ENCODE results near the gene RHO. TPM values are rescaled to one million over a fixed set of nuclear protein-coding genes. Genes with fewer than 3 reads are reported as not detected.

RHO gene
- total and polyA plus RNA-seq, 2 donors (not counting 1 experiment from before 2014, with no cell fraction given) = not detected

GRCh38 chr3:129502641-129503408 lies 25.6 kb upstream of the RHO start:
- TF ChIP-seq EZH2 (IDR thresholded peaks at IDR 0.05; ENCODE audit: low read length, missing control alignments) = no peak
- TF ChIP-seq, protein P1, sequence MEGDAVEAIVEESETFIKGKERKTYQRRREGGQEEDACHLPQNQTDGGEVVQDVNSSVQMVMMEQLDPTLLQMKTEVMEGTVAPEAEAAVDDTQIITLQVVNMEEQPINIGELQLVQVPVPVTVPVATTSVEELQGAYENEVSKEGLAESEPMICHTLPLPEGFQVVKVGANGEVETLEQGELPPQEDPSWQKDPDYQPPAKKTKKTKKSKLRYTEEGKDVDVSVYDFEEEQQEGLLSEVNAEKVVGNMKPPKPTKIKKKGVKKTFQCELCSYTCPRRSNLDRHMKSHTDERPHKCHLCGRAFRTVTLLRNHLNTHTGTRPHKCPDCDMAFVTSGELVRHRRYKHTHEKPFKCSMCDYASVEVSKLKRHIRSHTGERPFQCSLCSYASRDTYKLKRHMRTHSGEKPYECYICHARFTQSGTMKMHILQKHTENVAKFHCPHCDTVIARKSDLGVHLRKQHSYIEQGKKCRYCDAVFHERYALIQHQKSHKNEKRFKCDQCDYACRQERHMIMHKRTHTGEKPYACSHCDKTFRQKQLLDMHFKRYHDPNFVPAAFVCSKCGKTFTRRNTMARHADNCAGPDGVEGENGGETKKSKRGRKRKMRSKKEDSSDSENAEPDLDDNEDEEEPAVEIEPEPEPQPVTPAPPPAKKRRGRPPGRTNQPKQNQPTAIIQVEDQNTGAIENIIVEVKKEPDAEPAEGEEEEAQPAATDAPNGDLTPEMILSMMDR (conservative IDR thresholded peaks at IDR 0.05 in 1 of 2, IDR thresholded peaks at IDR 0.05 in 1 of 2; ENCODE audit: low read depth in 1 of 2, low read length in 2 of 2) = no peak
- Histone ChIP-seq H3K9ac (ENCODE audit: insufficient read depth, low read length) (no peak overlapping the region), H3K4me3 (replicated peaks in 1 of 4; ENCODE audit: control extremely low read depth in 1 of 4, insufficient read depth in 1 of 4, low read depth in 3 of 4, low read length in 4 of 4) (no peak overlapping the region), H3K4me1 (ENCODE audit: control insufficient read depth, extremely low read depth, insufficient read depth, low read length) (no peaks in the 10 kb centered on the region), H3K4me2 (ENCODE audit: extremely low read depth, insufficient read depth, low read length) (no peak overlapping the region), H3K27me3 (ENCODE audit: control insufficient read depth, insufficient read depth, low read length) (no peaks in the 10 kb centered on the region), H3K36me3 (ENCODE audit: control insufficient read depth, insufficient read depth, low read length) (peaks cover 9% of the 10 kb centered on the region), H3K27ac (ENCODE audit: insufficient read depth, low read length) (no peak overlapping the region), H3K79me2 (ENCODE audit: control insufficient read depth, insufficient read depth, low read length) (no peaks in the 10 kb centered on the region), H4K20me1 (ENCODE audit: control insufficient read depth, extremely low read depth, insufficient read depth, low read length) (no peaks in the 10 kb centered on the region), H2AFZ (ENCODE audit: low read length) (no peak overlapping the region), H3K9me3 (ENCODE audit: control insufficient read depth, insufficient read depth, low read depth, low read length) (no peaks in the 10 kb centered on the region)
- no peak for DNase-seq (ENCODE audit: low read depth in 2 of 2)

DNA sequence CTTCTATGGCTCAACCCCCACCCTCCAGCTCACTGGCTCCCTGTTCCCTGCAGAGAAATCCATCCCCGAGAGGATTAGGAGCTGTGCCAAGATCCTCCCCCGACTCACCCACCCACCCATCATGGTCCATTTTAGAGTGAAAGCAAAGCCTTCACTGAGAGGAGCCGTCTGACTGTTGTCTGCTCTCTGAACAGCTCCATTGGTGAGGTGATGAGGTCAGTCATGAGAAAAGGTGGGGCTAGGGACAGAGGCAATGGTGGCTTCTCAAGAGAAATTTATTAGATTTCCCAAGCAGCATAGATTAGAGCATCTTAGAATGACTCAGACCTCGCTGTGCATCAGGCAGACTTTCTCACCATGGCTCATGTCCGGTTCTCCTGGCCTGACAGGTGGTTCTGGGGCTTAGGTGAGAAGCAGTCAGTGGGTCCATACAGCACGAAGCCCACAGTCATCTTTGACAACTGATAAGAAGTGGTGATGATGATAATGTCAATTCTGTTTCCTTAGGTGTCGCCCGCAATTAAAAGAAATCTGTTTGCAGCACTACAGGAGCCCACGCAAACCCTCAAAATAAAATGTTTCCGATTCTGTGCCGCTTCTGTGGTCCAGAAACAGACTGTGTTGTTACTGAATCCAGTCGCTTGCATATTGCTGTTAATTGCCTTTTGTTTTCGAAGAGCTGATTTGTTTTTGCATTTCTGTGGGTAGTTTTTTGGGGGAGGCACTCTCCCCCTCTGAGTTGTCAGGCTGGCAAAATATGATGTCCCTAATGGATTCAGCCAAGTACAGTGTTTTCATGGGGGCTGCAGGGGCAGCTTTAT lies 24.8 kb upstream of the RHO start:
- H3K9ac ChIP-seq (ENCODE audit: insufficient read depth, low read length) = no peak overlapping the region
- no peaks in the 10 kb centered on the region for H3K79me2 ChIP-seq (ENCODE audit: control insufficient read depth, insufficient read depth, low read length)
- H4K20me1 ChIP-seq (ENCODE audit: control insufficient read depth, extremely low read depth, insufficient read depth, low read length) = no peaks in the 10 kb centered on the region
- no peak overlapping the region for H2AFZ ChIP-seq (ENCODE audit: low read length)
- H3K36me3 ChIP-seq (ENCODE audit: control insufficient read depth, insufficient read depth, low read length) = peaks cover 9% of the 10 kb centered on the region
- H3K9me3 ChIP-seq (ENCODE audit: control insufficient read depth, insufficient read depth, low read depth, low read length) = no peaks in the 10 kb centered on the region
- H3K4me2 ChIP-seq (ENCODE audit: extremely low read depth, insufficient read depth, low read length) = no peak overlapping the region
- TF ChIP-seq EZH2 (IDR thresholded peaks at IDR 0.05; ENCODE audit: low read length, missing control alignments) = no peak
- TF ChIP-seq, protein P1 (conservative IDR thresholded peaks at IDR 0.05 in 1 of 2, IDR thresholded peaks at IDR 0.05 in 1 of 2; ENCODE audit: low read depth in 1 of 2, low read length in 2 of 2) = no peak
- no peak overlapping the region for H3K4me3 ChIP-seq (replicated peaks in 1 of 4; ENCODE audit: control extremely low read depth in 1 of 4, insufficient read depth in 1 of 4, low read depth in 3 of 4, low read length in 4 of 4)
- no peaks in the 10 kb centered on the region for H3K4me1 ChIP-seq (ENCODE audit: control insufficient read depth, extremely low read depth, insufficient read depth, low read length)
- H3K27ac ChIP-seq (ENCODE audit: insufficient read depth, low read length) = no peak overlapping the region
- no peaks in the 10 kb centered on the region for H3K27me3 ChIP-seq (ENCODE audit: control insufficient read depth, insufficient read depth, low read length)
- DNase-seq (ENCODE audit: low read depth in 2 of 2) = peak in 1 of 2 donors; percentile 12

GRCh38 chr3:129504471-129505100 lies 23.9 kb upstream of the RHO start:
- H3K4me1 ChIP-seq (ENCODE audit: control insufficient read depth, extremely low read depth, insufficient read depth, low read length) = no peaks in the 10 kb centered on the region
- H3K27me3 ChIP-seq (ENCODE audit: control insufficient read depth, insufficient read depth, low read length) = no peaks in the 10 kb centered on the region
- H4K20me1 ChIP-seq (ENCODE audit: control insufficient read depth, extremely low read depth, insufficient read depth, low read length) = no peaks in the 10 kb centered on the region
- no peaks in the 10 kb centered on the region for H3K79me2 ChIP-seq (ENCODE audit: control insufficient read depth, insufficient read depth, low read length)
- H3K9me3 ChIP-seq (ENCODE audit: control insufficient read depth, insufficient read depth, low read depth, low read length) = no peaks in the 10 kb centered on the region
- H3K4me3 ChIP-seq (replicated peaks in 1 of 4; ENCODE audit: control extremely low read depth in 1 of 4, insufficient read depth in 1 of 4, low read depth in 3 of 4, low read length in 4 of 4) = no peak overlapping the region
- no peak for DNase-seq (ENCODE audit: low read depth in 2 of 2)
- H3K4me2 ChIP-seq (ENCODE audit: extremely low read depth, insufficient read depth, low read length) = no peak overlapping the region
- H3K36me3 ChIP-seq (ENCODE audit: control insufficient read depth, insufficient read depth, low read length) = peaks cover 9% of the 10 kb centered on the region
- H3K27ac ChIP-seq (ENCODE audit: insufficient read depth, low read length) = no peak overlapping the region
- H3K9ac ChIP-seq (ENCODE audit: insufficient read depth, low read length) = no peak overlapping the region
- TF ChIP-seq EZH2 (IDR thresholded peaks at IDR 0.05; ENCODE audit: low read length, missing control alignments) = no peak
- TF ChIP-seq, protein P1 (conservative IDR thresholded peaks at IDR 0.05 in 1 of 2, IDR thresholded peaks at IDR 0.05 in 1 of 2; ENCODE audit: low read depth in 1 of 2, low read length in 2 of 2) = no peak
- no peak overlapping the region for H2AFZ ChIP-seq (ENCODE audit: low read length)
